CD4-positive, alpha-beta T cell treated with Interleukin-4 for 4 hours (primary cell): ENCODE measurements around the gene RSBN1L.

Source experiments
- DNase-seq: peaks from one replicate; pipeline ENCODE4 v3.0.0-alpha.2; 2020

Gene RSBN1L

GRCh38 chr7:77734659-77735421 is 38.6 kb downstream of the RSBN1L start:
- no peak for DNase-seq

GRCh38 chr7:77735457-77735856 is 39.2 kb downstream of the RSBN1L start:
- DNase-seq, result no peak

- DNase-seq, result no peak
These were observed 40.7 kb downstream of the RSBN1L start for GRCh38 chr7:77736991-77737390.

- no peak for DNase-seq
These were observed 42.1 kb downstream of the RSBN1L start for GRCh38 chr7:77738382-77738781.

- DNase-seq, result no peak
These were observed 42.6 kb downstream of the RSBN1L start for GRCh38 chr7:77738871-77739270.

- DNase-seq, result no peak
These were observed 44.0 kb downstream of the RSBN1L start for GRCh38 chr7:77740257-77740656.

- no peak for DNase-seq
These were observed 47.3 kb downstream of the RSBN1L start for GRCh38 chr7:77743518-77743917.

GRCh38 chr7:77745746-77746145 is 49.5 kb downstream of the RSBN1L start:
- DNase-seq, result no peak

- DNase-seq, result no peak
These were observed 50.0 kb downstream of the RSBN1L start for GRCh38 chr7:77746164-77746823.

DNA sequence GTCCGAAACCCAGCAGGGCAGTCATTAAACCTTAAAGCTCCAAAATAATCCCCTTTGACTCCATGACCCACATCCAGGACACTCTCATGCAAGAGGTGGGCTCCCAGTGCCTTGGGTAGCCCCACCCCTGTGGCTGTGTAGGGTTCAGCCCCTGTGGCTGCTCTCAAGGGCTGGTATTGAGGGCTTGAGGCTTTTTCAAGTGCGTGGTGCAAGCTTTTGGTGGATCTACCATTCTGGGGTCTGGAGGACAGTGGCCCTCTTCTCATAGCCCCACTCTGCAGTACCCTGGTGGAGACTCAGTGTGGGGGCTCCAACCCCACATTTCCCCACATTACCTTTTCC is 50.5 kb downstream of the RSBN1L start:
- DNase-seq, result no peak

- no peak for DNase-seq
These were observed 50.9 kb downstream of the RSBN1L start for GRCh38 chr7:77747178-77747577.

DNA sequence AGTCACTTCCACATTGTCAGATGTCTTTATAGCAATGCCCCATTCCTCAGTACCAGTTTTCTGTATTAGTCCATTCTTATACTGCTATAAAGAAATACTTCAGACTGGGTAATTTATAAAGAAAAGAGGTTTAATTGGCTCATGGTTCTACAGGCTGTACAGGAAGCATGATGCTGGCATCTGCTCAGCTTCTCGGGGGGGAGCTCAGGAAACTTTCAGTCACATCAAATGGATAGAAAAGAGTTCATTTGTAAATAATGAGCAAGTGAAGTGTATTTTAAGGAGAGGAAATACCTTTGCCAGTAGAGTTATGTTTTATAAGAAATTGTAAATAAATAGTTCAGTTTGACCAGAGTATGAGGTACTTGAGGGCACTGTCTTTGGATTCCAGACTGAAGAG is 51.5 kb downstream of the RSBN1L start:
- no peak for DNase-seq

GRCh38 chr7:77752016-77752415 is 55.8 kb downstream of the RSBN1L start:
- peak; percentile 18 for DNase-seq

DNA sequence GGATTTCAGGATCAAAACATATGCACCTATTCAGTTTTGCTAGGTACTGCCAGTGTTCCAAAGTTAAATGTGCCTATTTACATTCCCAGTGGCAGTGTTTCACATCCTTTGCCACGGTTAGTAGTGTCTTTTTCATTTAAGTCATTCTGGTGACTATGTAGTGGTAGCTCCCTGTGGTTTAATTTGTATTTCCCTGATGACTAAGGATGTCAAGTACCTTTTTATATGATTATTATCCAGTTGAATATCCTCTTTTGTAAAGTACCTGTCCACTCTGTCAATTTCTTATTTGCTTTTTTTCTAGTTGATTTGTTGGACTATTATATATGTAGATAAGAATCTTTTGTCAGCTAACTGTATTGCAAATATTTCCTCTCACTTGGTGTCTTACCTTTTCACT is 56.9 kb downstream of the RSBN1L start:
- no peak for DNase-seq

GRCh38 chr7:77757589-77757988 is 61.3 kb downstream of the RSBN1L start:
- no peak for DNase-seq

GRCh38 chr7:77759294-77759889 is 63.1 kb downstream of the RSBN1L start:
- peak; percentile 81 for DNase-seq

- DNase-seq, result no peak
These were observed 64.7 kb downstream of the RSBN1L start for GRCh38 chr7:77760809-77761453.

GRCh38 chr7:77765481-77765880 is 69.2 kb downstream of the RSBN1L start:
- no peak for DNase-seq

GRCh38 chr7:77765906-77766800 is 69.9 kb downstream of the RSBN1L start:
- no peak for DNase-seq

DNA sequence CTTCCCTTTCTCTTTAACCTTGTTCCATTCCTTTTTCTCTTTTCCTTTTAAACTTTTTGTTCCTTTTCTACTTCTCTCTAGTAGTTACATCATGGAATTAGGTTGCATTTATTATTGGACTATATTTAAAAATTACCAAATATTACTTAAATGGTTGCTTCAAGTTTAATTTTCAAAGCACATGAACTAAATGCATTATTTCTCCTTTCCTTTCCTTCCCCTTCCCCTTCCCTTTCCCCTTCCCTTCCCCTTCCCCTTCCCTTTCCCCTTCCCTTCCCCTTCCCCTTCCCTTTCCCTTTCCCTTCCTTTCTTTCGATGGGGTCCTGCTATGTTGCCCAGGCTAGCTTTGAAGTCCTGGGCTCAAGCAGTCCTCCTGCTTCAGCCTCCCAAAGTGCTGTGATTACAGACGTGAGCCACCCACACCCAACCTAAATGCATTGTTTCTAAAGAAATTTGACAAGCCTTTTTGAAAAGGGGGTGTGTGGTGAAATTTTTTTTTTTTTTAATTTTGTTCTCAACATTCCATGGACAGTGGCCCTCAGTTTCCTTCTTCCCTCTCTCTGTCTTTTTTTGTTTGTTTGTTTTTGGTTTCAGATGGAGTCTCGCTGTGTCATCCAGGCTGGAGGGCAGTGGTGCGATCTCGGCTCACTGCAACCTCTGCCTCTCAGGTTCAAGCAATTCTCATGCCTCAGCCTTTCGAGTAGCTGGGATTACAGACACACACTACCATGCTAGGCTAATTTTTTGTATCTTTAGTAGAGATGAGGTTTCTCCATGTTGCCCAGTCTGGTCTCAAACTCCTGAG is 70.7 kb downstream of the RSBN1L start:
- DNase-seq, result no peak

DNA sequence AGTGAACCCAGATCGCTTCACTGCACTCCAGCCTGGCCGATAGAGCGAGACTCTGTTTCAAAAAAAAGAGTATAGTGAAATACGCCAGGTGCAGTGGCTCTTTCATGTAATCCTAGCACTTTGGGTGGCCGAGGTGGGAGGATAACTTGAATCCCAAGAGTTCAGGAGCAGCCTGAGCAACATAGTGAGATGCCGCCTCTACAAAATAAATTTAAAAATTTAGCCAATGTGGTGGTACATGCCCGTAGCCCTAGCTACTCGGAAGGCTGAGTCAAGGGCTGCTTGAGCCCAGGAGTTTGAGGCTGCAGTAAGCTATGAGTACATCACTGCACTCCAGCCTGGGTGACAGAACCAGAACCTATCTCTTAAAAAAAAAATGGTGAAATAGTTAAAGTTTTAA is 74.1 kb downstream of the RSBN1L start:
- no peak for DNase-seq

DNA sequence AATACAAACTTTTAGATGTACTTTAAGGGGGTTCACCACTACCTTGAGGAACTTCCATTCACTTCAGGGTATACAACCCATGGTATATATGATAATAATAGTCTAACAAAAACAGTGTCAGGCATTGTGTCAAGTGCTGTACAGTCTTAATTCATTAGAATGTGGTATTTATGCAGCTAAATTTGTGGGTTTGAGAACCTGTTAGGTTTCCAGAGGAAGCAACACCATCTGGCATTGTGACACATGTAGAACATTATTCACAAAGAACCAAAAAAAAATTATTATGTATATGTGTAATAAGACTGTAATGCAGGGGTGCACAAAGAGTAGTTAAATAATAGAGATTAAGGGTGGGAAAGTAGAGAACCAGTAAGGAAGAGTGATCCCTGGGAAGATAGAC is 75.6 kb downstream of the RSBN1L start:
- DNase-seq, result no peak
